PFSK-1 (cell line): ENCODE data around the gene PREX1.

Experiments
- POLR2AphosphoS5 ChIP-seq: IDR thresholded peaks from 2 replicates; pipeline ENCODE4 v1.6.1; 2012; ENCODE audit warnings: low read depth, mild to moderate bottlenecking, control low read depth, low read length, moderate library complexity
- TF ChIP-seq, protein P1 (sequence below), 2 experiments: IDR thresholded peaks; 2 replicates each; pipeline versions ENCODE4 v1.6.1 to v1.8.0; 2011 to 2012; ENCODE audit warnings: low read depth in 2 of 2, low read length in 2 of 2, control low read depth in 1 of 2, inconsistent platforms in 1 of 2, mild to moderate bottlenecking in 1 of 2, moderate library complexity in 1 of 2; ENCODE audit not compliant: insufficient read depth in 1 of 2

DNA sequence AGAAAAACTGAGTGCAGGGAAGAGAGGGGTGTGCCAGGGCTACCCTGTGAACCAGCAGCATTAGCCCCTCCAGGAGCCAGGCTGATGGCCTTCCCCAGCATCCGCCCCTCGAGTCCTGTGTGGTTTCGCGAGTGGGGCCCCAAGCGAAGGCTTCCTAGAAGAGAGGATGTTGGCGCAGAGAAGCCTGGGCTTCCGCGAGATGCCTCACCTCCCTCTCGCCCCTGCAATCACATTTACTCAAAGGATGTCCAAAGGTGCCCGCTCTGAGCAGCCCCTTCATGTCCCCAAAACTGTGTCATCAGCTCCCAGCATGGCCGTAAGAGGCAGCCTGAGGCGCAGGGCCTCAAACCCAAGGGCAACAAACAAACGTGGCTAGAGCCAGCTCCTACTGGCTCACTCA lies 111.7 kb downstream of the PREX1 start:
- no peak for TF ChIP-seq POLR2AphosphoS5
- TF ChIP-seq, protein P1, sequence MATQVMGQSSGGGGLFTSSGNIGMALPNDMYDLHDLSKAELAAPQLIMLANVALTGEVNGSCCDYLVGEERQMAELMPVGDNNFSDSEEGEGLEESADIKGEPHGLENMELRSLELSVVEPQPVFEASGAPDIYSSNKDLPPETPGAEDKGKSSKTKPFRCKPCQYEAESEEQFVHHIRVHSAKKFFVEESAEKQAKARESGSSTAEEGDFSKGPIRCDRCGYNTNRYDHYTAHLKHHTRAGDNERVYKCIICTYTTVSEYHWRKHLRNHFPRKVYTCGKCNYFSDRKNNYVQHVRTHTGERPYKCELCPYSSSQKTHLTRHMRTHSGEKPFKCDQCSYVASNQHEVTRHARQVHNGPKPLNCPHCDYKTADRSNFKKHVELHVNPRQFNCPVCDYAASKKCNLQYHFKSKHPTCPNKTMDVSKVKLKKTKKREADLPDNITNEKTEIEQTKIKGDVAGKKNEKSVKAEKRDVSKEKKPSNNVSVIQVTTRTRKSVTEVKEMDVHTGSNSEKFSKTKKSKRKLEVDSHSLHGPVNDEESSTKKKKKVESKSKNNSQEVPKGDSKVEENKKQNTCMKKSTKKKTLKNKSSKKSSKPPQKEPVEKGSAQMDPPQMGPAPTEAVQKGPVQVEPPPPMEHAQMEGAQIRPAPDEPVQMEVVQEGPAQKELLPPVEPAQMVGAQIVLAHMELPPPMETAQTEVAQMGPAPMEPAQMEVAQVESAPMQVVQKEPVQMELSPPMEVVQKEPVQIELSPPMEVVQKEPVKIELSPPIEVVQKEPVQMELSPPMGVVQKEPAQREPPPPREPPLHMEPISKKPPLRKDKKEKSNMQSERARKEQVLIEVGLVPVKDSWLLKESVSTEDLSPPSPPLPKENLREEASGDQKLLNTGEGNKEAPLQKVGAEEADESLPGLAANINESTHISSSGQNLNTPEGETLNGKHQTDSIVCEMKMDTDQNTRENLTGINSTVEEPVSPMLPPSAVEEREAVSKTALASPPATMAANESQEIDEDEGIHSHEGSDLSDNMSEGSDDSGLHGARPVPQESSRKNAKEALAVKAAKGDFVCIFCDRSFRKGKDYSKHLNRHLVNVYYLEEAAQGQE (IDR thresholded peaks at IDR 0.05; ENCODE audit: insufficient read depth in 1 of 2, low read depth in 2 of 2, low read length in 2 of 2): no peak
